ENCODE measurements around the gene FEN1. TPM values are rescaled to one million over a fixed set of nuclear protein-coding genes. Genes with fewer than 3 reads are reported as not detected.

FEN1 gene
- polyA plus RNA-seq, 1 of the 3 experiments (the other 2 are of a cell fraction) = 35.9 TPM

GRCh38 chr11:61830237-61831105 lies 37.8 kb downstream of the FEN1 start:
- POLR2A ChIA-PET = interaction anchor here (1.0 to 5.3 kb wide), 4 partner anchors 14 to 39 kb away, joined by 3 to 84 read pairs (median 6); partner anchors contain the start of gene FADS1
- WGBS (ENCODE audit: low lambda C conversion rate) = 60% methylated on average over 8 of the region's 8 CpGs
- Histone ChIP-seq H3K9me3 (no peaks in the 10 kb centered on the region), H4K20me1 (ENCODE audit: insufficient read depth) (no peaks in the 10 kb centered on the region; the same call in 1 of the 2 replicates), H3K27me3 (ENCODE audit: insufficient read depth) (no peaks in the 10 kb centered on the region), H3K27ac (ENCODE audit: low read depth in 2 of 2, low read length in 1 of 2) (peak overlapping the region in 1 of 2 experiments; percentile 99; a peak in 1 of 4 replicates), H3K4me3 (ENCODE audit: low read depth in 2 of 2, low read length in 1 of 2) (peak overlapping the region; percentile 70 to 96; a peak in 3 of 4 replicates), H3K4me1 (ENCODE audit: control insufficient read depth in 1 of 2, insufficient read depth in 2 of 2, low read depth in 1 of 2, low read length in 1 of 2) (peaks cover 25 to 68% of the 10 kb centered on the region in 2 experiments; a peak in 3 of 4 replicates), H2AFZ (ENCODE audit: low read depth) (no peak overlapping the region), H3K36me3 (replicated peaks in 1 of 2; ENCODE audit: control insufficient read depth in 1 of 2, insufficient read depth in 2 of 2, low read length in 1 of 2) (peaks cover 0 to 7% of the 10 kb centered on the region in 2 experiments), H3K4me2 (peak overlapping the region; percentile 91), H3K9me2 (no peaks in the 10 kb centered on the region), H3K79me2 (ENCODE audit: insufficient read depth) (peaks cover 46% of the 10 kb centered on the region), H3K9ac (no peak overlapping the region), H3F3A (replicated peaks; ENCODE audit: insufficient read depth) (no peaks in the 10 kb centered on the region)
- CTCF ChIA-PET = interaction anchor here (0.7 to 4.5 kb wide), 11 partner anchors 10 to 277 kb away, joined by 3 to 63 read pairs (median 5); partner anchors contain the start of gene FADS1
- DNase-seq = no peak
- no peak for TF ChIP-seq PBX3 (IDR thresholded peaks at IDR 0.05)
- TF ChIP-seq EZH2phosphoT487 (IDR thresholded peaks at IDR 0.05; ENCODE audit: borderline replicate concordance, low read depth) = no peak
- TF ChIP-seq SMC3 (IDR thresholded peaks at IDR 0.05; ENCODE audit: low read depth, low read length) = no peak
- no peak for TF ChIP-seq USF2 (IDR thresholded peaks at IDR 0.05; ENCODE audit: borderline replicate concordance, low read depth, low read length)
- TF ChIP-seq CHD2 (IDR thresholded peaks at IDR 0.05; ENCODE audit: low read length, partially characterized antibody) = no peak
- TF ChIP-seq IRF3 (IDR thresholded peaks at IDR 0.05; ENCODE audit: low read depth, low read length) = no peak
- TF ChIP-seq FOXM1 (IDR thresholded peaks at IDR 0.05; ENCODE audit: low read depth) = no peak
- TF ChIP-seq RXRA (IDR thresholded peaks at IDR 0.05; ENCODE audit: borderline replicate concordance, low read depth) = no peak
- no peak for TF ChIP-seq MEF2A (IDR thresholded peaks at IDR 0.05; ENCODE audit: borderline replicate concordance, low read depth)

GRCh38 chr11:61832207-61832606 lies 39.5 kb downstream of the FEN1 start:
- Histone ChIP-seq H3K4me2 (no peak overlapping the region), H3K9me3 (no peaks in the 10 kb centered on the region), H2AFZ (ENCODE audit: low read depth) (no peak overlapping the region), H3K36me3 (replicated peaks in 1 of 2; ENCODE audit: control insufficient read depth in 1 of 2, insufficient read depth in 2 of 2, low read length in 1 of 2) (peaks cover 0 to 7% of the 10 kb centered on the region in 2 experiments), H3K9ac (no peak overlapping the region), H3K27ac (ENCODE audit: low read depth in 2 of 2, low read length in 1 of 2) (peak overlapping the region in 1 of 2 experiments; percentile 58; a peak in 1 of 4 replicates), H3K9me2 (no peaks in the 10 kb centered on the region), H3K4me3 (ENCODE audit: low read depth in 2 of 2, low read length in 1 of 2) (no peak overlapping the region), H3K79me2 (ENCODE audit: insufficient read depth) (peaks cover 52% of the 10 kb centered on the region), H3F3A (replicated peaks; ENCODE audit: insufficient read depth) (no peaks in the 10 kb centered on the region), H3K4me1 (ENCODE audit: control insufficient read depth in 1 of 2, insufficient read depth in 2 of 2, low read depth in 1 of 2, low read length in 1 of 2) (peaks cover 34 to 58% of the 10 kb centered on the region in 2 experiments; a peak in 3 of 4 replicates), H3K27me3 (ENCODE audit: insufficient read depth) (no peaks in the 10 kb centered on the region), H4K20me1 (ENCODE audit: insufficient read depth) (no peaks in the 10 kb centered on the region; the same call in 1 of the 2 replicates)
- no peak for DNase-seq
- TF ChIP-seq REST (IDR thresholded peaks at IDR 0.05; ENCODE audit: low read depth, low read length) (peak; percentile 75; the same call in 1 of the 2 replicates), RXRA (IDR thresholded peaks at IDR 0.05; ENCODE audit: borderline replicate concordance, low read depth) (no peak)
- POLR2A ChIA-PET = interaction anchor here (1.6 to 2.1 kb wide), 2 partner anchors 17 to 34 kb away, joined by 6 to 7 read pairs; no protein-coding TSS in a partner anchor
- 100% methylated on average over 3 of the region's 4 CpGs for WGBS (ENCODE audit: low lambda C conversion rate)
- CTCF ChIA-PET = interaction anchor here (1.2 to 1.4 kb wide), 2 partner anchors 35 to 276 kb away, joined by 4 to 6 read pairs; no protein-coding TSS in a partner anchor
